Measurements from ENCODE around the gene WDR37. TPM values are rescaled to one million over a fixed set of nuclear protein-coding genes. Genes with fewer than 3 reads are reported as not detected.

Gene WDR37
- total RNA-seq, 4 donors from 2014 or later = 16.8 to 28.8 (median 22.3) TPM

DNA sequence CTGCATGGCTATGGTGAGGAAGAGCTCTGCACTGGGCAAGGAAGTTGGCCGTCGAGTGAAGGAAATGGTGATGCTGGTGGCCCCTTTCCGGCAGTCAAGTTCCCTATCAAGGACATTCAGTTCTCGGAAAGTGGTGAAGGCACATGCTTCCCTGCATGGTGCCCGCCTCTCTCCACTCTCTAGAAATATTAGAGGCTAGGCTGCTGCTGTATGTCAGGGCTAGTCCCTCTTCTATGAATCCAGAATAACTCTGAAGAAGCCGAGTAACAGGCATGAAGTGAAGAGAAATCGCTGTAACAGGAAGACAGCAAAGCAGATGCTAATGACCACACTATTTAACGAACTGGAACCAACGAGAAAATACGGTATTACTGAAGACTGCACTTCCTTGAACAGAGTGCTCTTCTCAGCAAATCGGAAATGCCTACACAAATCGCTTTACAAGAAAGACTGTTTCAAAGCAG is 12.6 kb upstream of the WDR37 start:
- DNase-seq = peak in 2 of 3 donors; percentile 78 to 84
- peaks cover 0 to 10% (median 0%) of the 10 kb centered on the region in 4 donors for H3K4me1 ChIP-seq
- no peaks in the 10 kb centered on the region for H3K9me3 ChIP-seq
- H3K27me3 ChIP-seq = no peaks in the 10 kb centered on the region
- H3K27ac ChIP-seq = peak overlapping the region; percentile 62 to 84 (median 73)
- peak overlapping the region in 1 of 4 donors; percentile 35 for H3K4me3 ChIP-seq
- H3K36me3 ChIP-seq = peaks cover 0 to 46% (median 5%) of the 10 kb centered on the region in 3 donors
- TF ChIP-seq POLR2A (IDR thresholded peaks at IDR 0.05) (peak in 1 of 2 donors; percentile 26), CTCF (IDR thresholded peaks at IDR 0.05) (no peak)

DNA sequence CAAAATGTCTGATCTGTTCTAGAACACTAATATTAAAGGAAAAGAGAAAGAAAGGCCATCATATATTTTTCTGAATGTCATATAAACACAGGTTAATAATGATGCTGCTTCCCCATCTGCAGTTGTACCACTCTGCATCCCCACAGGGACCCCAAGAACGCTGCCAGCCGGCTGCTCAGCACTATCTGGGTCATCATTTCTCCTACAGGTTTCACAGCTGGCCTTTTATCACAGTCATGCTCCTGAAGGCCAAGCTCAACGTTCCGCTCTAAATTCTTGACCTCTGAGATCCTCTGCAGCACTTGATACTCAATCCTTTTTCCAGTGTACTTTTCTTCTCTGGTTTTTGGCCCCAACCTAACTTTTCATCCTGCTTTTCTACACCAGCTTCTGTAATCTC is 12.0 kb upstream of the WDR37 start:
- H3K27ac ChIP-seq = peak overlapping the region; percentile 62 to 84 (median 73)
- H3K27me3 ChIP-seq = no peaks in the 10 kb centered on the region
- peaks cover 0 to 10% (median 0%) of the 10 kb centered on the region in 4 donors for H3K4me1 ChIP-seq
- no peak for DNase-seq
- TF ChIP-seq POLR2A (IDR thresholded peaks at IDR 0.05) (no peak), CTCF (IDR thresholded peaks at IDR 0.05) (no peak)
- no peaks in the 10 kb centered on the region for H3K9me3 ChIP-seq
- peak overlapping the region in 1 of 4 donors; percentile 35 for H3K4me3 ChIP-seq
- peaks cover 0 to 44% (median 5%) of the 10 kb centered on the region in 3 donors for H3K36me3 ChIP-seq

DNA sequence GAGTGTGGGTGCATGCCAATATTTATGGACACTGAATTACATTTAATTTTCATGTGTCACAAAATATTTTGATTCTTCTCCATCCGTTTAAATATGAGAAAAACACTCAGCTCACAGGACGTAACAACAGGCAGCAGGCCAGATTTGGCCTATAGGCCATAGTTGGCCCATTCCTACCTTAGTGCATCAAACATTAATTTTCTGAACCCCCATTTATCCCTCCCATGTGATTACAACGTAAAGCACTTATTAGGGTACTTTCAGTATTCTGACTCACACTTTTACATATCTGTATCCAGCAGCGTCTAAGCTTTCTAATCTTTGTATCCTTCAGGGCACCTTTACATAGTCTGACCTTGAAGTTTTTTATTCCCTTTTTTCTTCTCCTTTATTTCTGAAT is 11.2 kb upstream of the WDR37 start:
- TF ChIP-seq POLR2A (IDR thresholded peaks at IDR 0.05) (no peak), CTCF (IDR thresholded peaks at IDR 0.05) (no peak)
- Histone ChIP-seq H3K4me3 (no peak overlapping the region), H3K9me3 (no peaks in the 10 kb centered on the region), H3K27me3 (no peaks in the 10 kb centered on the region), H3K27ac (peak overlapping the region in 3 of 4 donors; percentile 62 to 84 (median 78)), H3K4me1 (peaks cover 0 to 10% (median 0%) of the 10 kb centered on the region in 4 donors), H3K36me3 (peaks cover 0 to 38% (median 5%) of the 10 kb centered on the region in 3 donors)
- DNase-seq = no peak

- no peak overlapping the region for H3K4me3 ChIP-seq
- no peak for TF ChIP-seq CTCF (IDR thresholded peaks at IDR 0.05)
- no peak for TF ChIP-seq POLR2A (IDR thresholded peaks at IDR 0.05)
- peak overlapping the region in 2 of 4 donors; percentile 62 to 84 for H3K27ac ChIP-seq
- no peak for DNase-seq
- H3K4me1 ChIP-seq = peaks cover 0 to 14% (median 3%) of the 10 kb centered on the region in 4 donors
- H3K9me3 ChIP-seq = no peaks in the 10 kb centered on the region
- H3K27me3 ChIP-seq = no peaks in the 10 kb centered on the region
- H3K36me3 ChIP-seq = peaks cover 0 to 34% (median 5%) of the 10 kb centered on the region in 3 donors
Measured at GRCh38 chr10:1045415-1045814, 10.8 kb upstream of the WDR37 start.

- no peaks in the 10 kb centered on the region for H3K27me3 ChIP-seq
- no peaks in the 10 kb centered on the region for H3K9me3 ChIP-seq
- peak overlapping the region; percentile 98 to 100 (median 98) for H3K27ac ChIP-seq
- H3K4me1 ChIP-seq = peaks cover 0 to 25% (median 7%) of the 10 kb centered on the region in 4 donors
- peak in 2 of 3 donors; percentile 56 to 58 for DNase-seq
- peak overlapping the region; percentile 73 to 95 (median 83) for H3K4me3 ChIP-seq
- peaks cover 0 to 24% (median 0%) of the 10 kb centered on the region in 3 donors for H3K36me3 ChIP-seq
- TF ChIP-seq CTCF (IDR thresholded peaks at IDR 0.05) (no peak), POLR2A (IDR thresholded peaks at IDR 0.05) (no peak)
Measured at GRCh38 chr10:1047937-1048336, 8.2 kb upstream of the WDR37 start.
